Activated T-helper 1 cell treated with anti-CD3 and anti-CD28 coated beads, Interleukin-2, amount 50 U/mL, for 16 hours (primary cell): ENCODE measurements around the gene ERBB4.

Experiments used
- DNase-seq, 2 donors: peaks; one replicate each; pipeline ENCODE4 v3.0.0-alpha.2; 2020; ENCODE audit warnings: low read depth in 1 of 2, low spot score in 1 of 2

The ERBB4 gene

GRCh38 chr2:211845338-211846035 lies 693.1 kb downstream of the ERBB4 start:
- DNase-seq = no peak

GRCh38 chr2:211837706-211838105 lies 700.9 kb downstream of the ERBB4 start:
- no peak for DNase-seq

GRCh38 chr2:211837206-211837605 lies 701.4 kb downstream of the ERBB4 start:
- DNase-seq = no peak

GRCh38 chr2:211836409-211836808 lies 702.2 kb downstream of the ERBB4 start:
- DNase-seq = no peak

- no peak for DNase-seq
These were observed 702.9 kb downstream of the ERBB4 start for GRCh38 chr2:211835695-211836094.

- no peak for DNase-seq
These were observed 704.9 kb downstream of the ERBB4 start for GRCh38 chr2:211833582-211834279.

- no peak for DNase-seq
These were observed 708.9 kb downstream of the ERBB4 start for GRCh38 chr2:211829725-211830124.

- no peak for DNase-seq
These were observed 714.6 kb downstream of the ERBB4 start for GRCh38 chr2:211823886-211824479.

GRCh38 chr2:211822686-211823335 lies 715.8 kb downstream of the ERBB4 start:
- DNase-seq = no peak

- DNase-seq = no peak
These were observed 721.8 kb downstream of the ERBB4 start for GRCh38 chr2:211816754-211817153.

GRCh38 chr2:211812587-211812986 lies 726.0 kb downstream of the ERBB4 start:
- DNase-seq = no peak

GRCh38 chr2:211802666-211803065 lies 735.9 kb downstream of the ERBB4 start:
- DNase-seq = no peak

GRCh38 chr2:211800001-211800400 lies 738.6 kb downstream of the ERBB4 start:
- DNase-seq = no peak

- DNase-seq = no peak
These were observed 739.7 kb downstream of the ERBB4 start for GRCh38 chr2:211798868-211799267.

GRCh38 chr2:211793690-211794089 lies 744.9 kb downstream of the ERBB4 start:
- DNase-seq = no peak

GRCh38 chr2:211789982-211790381 lies 748.6 kb downstream of the ERBB4 start:
- DNase-seq = no peak

GRCh38 chr2:211766689-211767088 lies 771.9 kb downstream of the ERBB4 start:
- no peak for DNase-seq

GRCh38 chr2:211762479-211762878 lies 776.1 kb downstream of the ERBB4 start:
- no peak for DNase-seq

- DNase-seq = no peak
These were observed 778.5 kb downstream of the ERBB4 start for GRCh38 chr2:211760103-211760502.

GRCh38 chr2:211756266-211756665 lies 782.3 kb downstream of the ERBB4 start:
- no peak for DNase-seq

- DNase-seq = no peak
These were observed 783.4 kb downstream of the ERBB4 start for GRCh38 chr2:211755187-211755586.

- DNase-seq = no peak
These were observed 786.8 kb downstream of the ERBB4 start for GRCh38 chr2:211751848-211752247.
